ENCODE results near the gene MAP7.

- TF ChIP-seq POLR2AphosphoS5 (IDR thresholded peaks at IDR 0.05; ENCODE audit: low read depth, low read length) (no peak), POLR2A (IDR thresholded peaks at IDR 0.05; ENCODE audit: low read depth, low read length) (no peak), SPI1 (IDR thresholded peaks at IDR 0.05; ENCODE audit: low read depth, low read length) (no peak), TAF1 (IDR thresholded peaks at IDR 0.05; ENCODE audit: low read depth, low read length) (no peak), POU2F2 (IDR thresholded peaks at IDR 0.05; ENCODE audit: low read depth, low read length) (no peak)
These were observed 58.5 kb downstream of the MAP7 start for GRCh38 chr6:136491754-136492153.

Measured in GM12891 (cell line).